Nephron (organoid): Measurements from ENCODE around the gene OLFML2B.

ENCODE experiments used
- H3K27ac Mint-ChIP-seq, 3 experiments: 2 replicates each; pipeline ENCODE4 v1.8.0; 2020; ENCODE audit warnings: mixed read lengths in 3 of 3, mild to moderate bottlenecking in 2 of 3, moderate library complexity in 1 of 3
- H3K27me3 Mint-ChIP-seq: 2 replicates; pipeline ENCODE4 v1.8.0; 2021; ENCODE audit warnings: low read depth, mild to moderate bottlenecking, moderate library complexity, mixed read lengths
- H3K36me3 Mint-ChIP-seq: 2 replicates; pipeline ENCODE4 v1.8.0; 2020; ENCODE audit warnings: low read depth, mixed read lengths
- H3K4me1 Mint-ChIP-seq: 2 replicates; pipeline ENCODE4 v1.8.0; 2020; ENCODE audit warnings: mixed read lengths
- H3K4me3 Mint-ChIP-seq, 3 experiments: 2 replicates each; pipeline ENCODE4 v1.8.0; 2020; ENCODE audit warnings: mild to moderate bottlenecking in 3 of 3, mixed read lengths in 3 of 3, moderate library complexity in 2 of 3
- H3K9me3 Mint-ChIP-seq: 2 replicates; pipeline ENCODE4 v1.8.0; 2020; ENCODE audit warnings: mixed read lengths
- TF ChIP-seq, protein P1 (sequence below), 3 experiments: fragments of 200-600 bp; sonication (generic); IDR thresholded peaks; one replicate each; pipeline ENCODE4 v1.5.0; 2021; ENCODE audit warnings: antibody characterized with exemption in 3 of 3; ENCODE audit not compliant: unreplicated experiment in 3 of 3

OLFML2B gene

DNA sequence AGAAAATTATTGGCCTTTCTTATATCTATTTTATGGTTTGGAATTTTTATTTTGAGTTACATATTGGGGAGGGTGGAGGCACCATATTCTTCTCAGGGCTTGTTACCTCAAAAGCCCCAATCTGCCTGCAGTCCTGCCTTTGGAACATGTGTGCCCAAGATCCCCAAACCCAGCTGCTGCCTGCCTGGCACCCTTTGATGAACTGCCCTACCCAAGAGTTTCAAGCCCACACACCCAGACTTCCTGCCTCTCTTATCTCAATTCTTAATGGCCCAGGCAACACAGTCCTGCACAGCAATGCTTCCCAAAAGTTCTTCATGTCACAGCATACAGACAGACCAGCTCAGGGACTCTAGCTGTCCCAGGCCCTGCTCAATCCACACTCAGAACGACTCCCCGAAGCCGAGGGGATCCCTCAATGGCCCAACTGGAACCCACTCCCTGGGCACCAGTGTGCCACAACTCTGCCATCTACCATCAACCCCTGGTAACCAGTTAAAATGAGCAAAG lies 19.2 kb downstream of the OLFML2B start:
- H3K27me3 Mint-ChIP-seq = peaks cover 10% of the 10 kb centered on the region

DNA sequence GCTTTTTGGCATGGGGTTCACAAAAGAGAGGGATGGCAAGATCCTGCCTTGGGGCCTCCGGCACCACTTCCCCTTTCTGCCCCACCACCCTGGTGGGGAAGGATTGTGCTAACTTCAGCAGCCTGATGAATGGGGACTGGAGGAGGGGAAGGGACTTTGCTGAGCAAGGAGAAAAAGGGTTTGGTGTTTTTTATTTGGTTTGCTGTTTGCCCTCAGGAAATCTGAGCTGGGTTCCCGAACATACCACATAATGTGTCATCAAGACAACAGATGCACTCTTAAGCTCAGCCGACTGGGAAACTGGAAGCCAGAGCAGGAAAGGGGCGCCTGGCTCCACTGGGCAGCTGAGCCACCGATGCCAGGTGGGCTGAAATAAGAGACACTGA lies 19.8 kb downstream of the OLFML2B start:
- peaks cover 51% of the 10 kb centered on the region for H3K4me1 Mint-ChIP-seq
- no peaks in the 10 kb centered on the region for H3K9me3 Mint-ChIP-seq
- H3K27me3 Mint-ChIP-seq = peaks cover 6% of the 10 kb centered on the region
- TF ChIP-seq, protein P1, sequence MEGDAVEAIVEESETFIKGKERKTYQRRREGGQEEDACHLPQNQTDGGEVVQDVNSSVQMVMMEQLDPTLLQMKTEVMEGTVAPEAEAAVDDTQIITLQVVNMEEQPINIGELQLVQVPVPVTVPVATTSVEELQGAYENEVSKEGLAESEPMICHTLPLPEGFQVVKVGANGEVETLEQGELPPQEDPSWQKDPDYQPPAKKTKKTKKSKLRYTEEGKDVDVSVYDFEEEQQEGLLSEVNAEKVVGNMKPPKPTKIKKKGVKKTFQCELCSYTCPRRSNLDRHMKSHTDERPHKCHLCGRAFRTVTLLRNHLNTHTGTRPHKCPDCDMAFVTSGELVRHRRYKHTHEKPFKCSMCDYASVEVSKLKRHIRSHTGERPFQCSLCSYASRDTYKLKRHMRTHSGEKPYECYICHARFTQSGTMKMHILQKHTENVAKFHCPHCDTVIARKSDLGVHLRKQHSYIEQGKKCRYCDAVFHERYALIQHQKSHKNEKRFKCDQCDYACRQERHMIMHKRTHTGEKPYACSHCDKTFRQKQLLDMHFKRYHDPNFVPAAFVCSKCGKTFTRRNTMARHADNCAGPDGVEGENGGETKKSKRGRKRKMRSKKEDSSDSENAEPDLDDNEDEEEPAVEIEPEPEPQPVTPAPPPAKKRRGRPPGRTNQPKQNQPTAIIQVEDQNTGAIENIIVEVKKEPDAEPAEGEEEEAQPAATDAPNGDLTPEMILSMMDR (IDR thresholded peaks at IDR 0.05; ENCODE audit: unreplicated experiment in 3 of 3) = no peak
- H3K27ac Mint-ChIP-seq = peak overlapping the region; percentile 38 to 74 (median 56)
- H3K36me3 Mint-ChIP-seq = peaks cover 11% of the 10 kb centered on the region
- peak overlapping the region in 1 of 3 experiments; percentile 30 for H3K4me3 Mint-ChIP-seq

More for the DNA sequence above, 19.2 kb downstream of the OLFML2B start:
- Mint-ChIP-seq H3K9me3 (no peaks in the 10 kb centered on the region), H3K27ac (peak overlapping the region; percentile 1 to 74 (median 56)), H3K36me3 (peaks cover 11% of the 10 kb centered on the region), H3K4me3 (no peak overlapping the region), H3K4me1 (peaks cover 55% of the 10 kb centered on the region)
- TF ChIP-seq, protein P1 (IDR thresholded peaks at IDR 0.05; ENCODE audit: unreplicated experiment in 3 of 3) = no peak

DNA sequence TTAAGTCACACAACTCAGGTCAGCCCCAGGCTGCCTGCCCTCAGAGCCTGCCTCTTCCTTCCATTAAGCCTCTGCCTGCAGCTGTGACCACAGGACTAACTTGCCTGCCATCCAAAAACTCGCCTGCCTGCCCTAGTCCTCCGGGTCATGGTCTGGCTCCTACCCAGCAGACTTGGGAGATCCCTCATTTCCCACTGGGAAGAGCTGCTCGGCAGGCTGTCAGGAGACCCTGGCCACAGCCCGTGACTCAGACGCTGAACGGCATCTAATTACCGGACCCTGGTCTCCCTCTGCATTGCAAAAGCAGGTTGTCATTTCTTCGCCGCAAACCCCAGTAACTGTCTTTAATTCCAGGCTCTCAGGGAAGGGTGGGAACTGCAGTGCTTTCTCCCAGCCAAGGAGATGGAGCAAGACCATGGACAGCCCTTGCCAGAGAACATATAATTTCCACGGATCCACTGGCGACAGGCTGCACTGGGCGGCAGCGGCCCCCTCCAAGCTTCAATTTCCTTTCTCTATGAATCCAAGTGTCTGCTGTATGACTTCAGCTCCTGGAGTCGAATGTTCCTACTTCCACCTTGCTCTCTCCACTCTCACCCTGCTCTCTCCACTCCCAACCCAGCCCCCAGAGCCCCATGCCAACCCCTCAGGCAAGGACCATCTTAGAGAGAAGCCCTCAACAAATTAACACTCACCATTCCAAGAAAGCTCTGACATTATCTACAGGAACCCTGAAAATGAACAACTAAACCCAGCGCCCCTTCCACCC lies 20.4 kb downstream of the OLFML2B start:
- Mint-ChIP-seq H3K4me3 (peak overlapping the region in 1 of 3 experiments; percentile 18), H3K9me3 (no peaks in the 10 kb centered on the region), H3K4me1 (peaks cover 49% of the 10 kb centered on the region), H3K36me3 (peaks cover 11% of the 10 kb centered on the region), H3K27me3 (peaks cover 6% of the 10 kb centered on the region), H3K27ac (peak overlapping the region; percentile 38 to 74 (median 56))
- TF ChIP-seq, protein P1 (IDR thresholded peaks at IDR 0.05; ENCODE audit: unreplicated experiment in 3 of 3) = no peak

DNA sequence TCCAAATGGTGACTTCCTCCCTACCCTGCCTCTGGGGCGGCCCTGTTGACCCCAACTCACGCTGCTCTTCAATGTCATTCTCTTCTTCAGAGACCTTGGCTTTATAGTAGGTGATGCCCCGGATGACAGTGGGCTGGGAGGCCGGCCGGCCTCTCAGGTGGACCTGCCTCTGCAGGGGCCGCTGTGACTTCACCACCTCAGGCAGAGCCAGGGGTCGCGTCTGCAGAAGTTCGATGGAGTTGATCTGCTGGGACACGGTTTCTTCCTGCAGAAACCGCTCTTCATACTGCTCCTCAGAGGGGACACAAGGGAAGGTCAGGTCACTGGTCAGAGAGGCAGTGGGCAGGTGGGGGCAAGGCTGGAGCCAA lies 23.6 kb downstream of the OLFML2B start:
- H3K4me3 Mint-ChIP-seq = no peak overlapping the region
- H3K9me3 Mint-ChIP-seq = no peaks in the 10 kb centered on the region
- H3K27me3 Mint-ChIP-seq = peaks cover 6% of the 10 kb centered on the region
- TF ChIP-seq, protein P1 (IDR thresholded peaks at IDR 0.05; ENCODE audit: unreplicated experiment in 3 of 3) = no peak
- peaks cover 29% of the 10 kb centered on the region for H3K36me3 Mint-ChIP-seq
- H3K27ac Mint-ChIP-seq = no peak overlapping the region
- peaks cover 27% of the 10 kb centered on the region for H3K4me1 Mint-ChIP-seq

DNA sequence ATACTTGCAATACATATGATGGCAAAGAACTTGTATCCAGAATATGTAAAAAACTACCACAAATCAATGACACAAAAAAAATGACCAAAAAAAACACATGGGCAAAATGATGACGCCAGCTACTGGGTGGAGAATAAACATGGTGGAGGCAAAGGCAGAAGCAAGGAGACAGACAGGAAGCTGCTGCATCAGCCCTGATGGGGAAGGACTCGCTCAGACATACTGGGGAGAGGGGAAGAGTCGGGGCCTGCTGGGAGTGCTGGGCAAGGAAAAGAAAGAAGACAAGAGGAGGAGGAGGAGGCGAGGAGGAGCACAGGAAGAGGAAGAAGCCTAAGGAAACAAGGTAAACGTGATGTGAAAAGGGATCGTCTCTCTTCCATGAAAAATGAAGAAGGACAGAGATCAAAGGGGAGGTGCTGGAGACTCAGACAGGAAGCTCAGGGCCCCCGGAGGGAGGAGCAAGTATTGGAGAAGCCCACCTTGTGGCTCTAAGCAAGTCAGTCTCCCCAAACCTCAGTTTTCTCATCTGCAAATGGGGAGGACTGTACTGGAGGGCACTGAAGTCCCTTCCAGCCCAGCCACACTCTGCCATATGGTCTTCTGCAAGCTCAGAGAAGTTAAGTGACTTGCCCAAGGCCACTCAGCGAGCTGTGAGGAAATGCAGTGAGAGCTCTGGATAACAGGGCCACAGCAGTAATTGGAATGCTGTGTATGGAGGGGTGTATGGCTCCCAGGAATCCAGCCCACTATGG lies 24.2 kb downstream of the OLFML2B start:
- Mint-ChIP-seq H3K9me3 (peaks cover 3% of the 10 kb centered on the region), H3K4me3 (no peak overlapping the region), H3K27me3 (peaks cover 6% of the 10 kb centered on the region), H3K36me3 (peaks cover 31% of the 10 kb centered on the region), H3K4me1 (peaks cover 27% of the 10 kb centered on the region), H3K27ac (no peak overlapping the region)
- TF ChIP-seq, protein P1 (IDR thresholded peaks at IDR 0.05; ENCODE audit: unreplicated experiment in 3 of 3) = no peak
